Activated naive CD4-positive, alpha-beta T cell treated with anti-CD3 and anti-CD28 coated beads, Interleukin-2, amount 50 U/mL, for 72 hours (primary cell): ENCODE measurements around the gene PHOX2A. TPM values are rescaled to one million over a fixed set of nuclear protein-coding genes. Genes with fewer than 3 reads are reported as not detected.

Experiments
- ATAC-seq, 2 donors: fragments of 150-1000 bp; cut with Tn5 transposase; 2 replicates each; pipeline ENCODE4 v1.10.0; 2021; ENCODE audit warnings: mild to moderate bottlenecking in 2 of 2, moderate library complexity in 2 of 2
- DNase-seq, 2 donors: peaks; one replicate each; pipeline ENCODE4 v3.0.0; 2021 to 2022; ENCODE audit warnings: low spot score in 2 of 2
- H3K27ac Mint-ChIP-seq, 2 donors: one replicate each; pipeline ENCODE4 v1.8.0; 2022; ENCODE audit warnings: mild to moderate bottlenecking in 2 of 2, mixed read lengths in 2 of 2
- H3K36me3 Mint-ChIP-seq, 2 donors: one replicate each; pipeline ENCODE4 v1.8.0; 2022; ENCODE audit warnings: mixed read lengths in 2 of 2
- H3K9me3 Mint-ChIP-seq, 2 donors: one replicate each; pipeline ENCODE4 v1.8.0; 2022; ENCODE audit warnings: mixed read lengths in 2 of 2
- total RNA-seq, 2 donors: library from RNA; stranded (reverse); gene quantifications; one replicate each; pipeline ENCODE4 v1.2.3, GENCODE V29; 2022

The PHOX2A gene
- total RNA-seq, 2 donors from 2014 or later: not detected

GRCh38 chr11:72254299-72254993 is 10.5 kb upstream of the PHOX2A start:
- no peak for DNase-seq
- Mint-ChIP-seq H3K36me3 (no peaks in the 10 kb centered on the region), H3K27ac (no peak overlapping the region), H3K9me3 (no peaks in the 10 kb centered on the region)
- ATAC-seq: no peak

GRCh38 chr11:72253392-72253791 is 9.4 kb upstream of the PHOX2A start:
- no peaks in the 10 kb centered on the region for H3K36me3 Mint-ChIP-seq
- H3K9me3 Mint-ChIP-seq: no peaks in the 10 kb centered on the region
- no peak overlapping the region for H3K27ac Mint-ChIP-seq
- no peak for ATAC-seq
- no peak for DNase-seq

- DNase-seq (no peak), ATAC-seq (no peak)
- no peaks in the 10 kb centered on the region for H3K36me3 Mint-ChIP-seq
- no peaks in the 10 kb centered on the region for H3K9me3 Mint-ChIP-seq
- no peak overlapping the region for H3K27ac Mint-ChIP-seq
These were observed 7.6 kb upstream of the PHOX2A start for GRCh38 chr11:72251614-72252013.

GRCh38 chr11:72250661-72251464 is 6.9 kb upstream of the PHOX2A start:
- H3K27ac Mint-ChIP-seq: no peak overlapping the region
- no peaks in the 10 kb centered on the region for H3K9me3 Mint-ChIP-seq
- H3K36me3 Mint-ChIP-seq: no peaks in the 10 kb centered on the region
- ATAC-seq: no peak
- DNase-seq: peak in 1 of 2 donors; percentile 34

GRCh38 chr11:72249961-72250360 is 6.0 kb upstream of the PHOX2A start:
- H3K27ac Mint-ChIP-seq: no peak overlapping the region
- no peak for ATAC-seq

GRCh38 chr11:72247584-72247983 is 3.6 kb upstream of the PHOX2A start:
- no peak for ATAC-seq
- no peaks in the 10 kb centered on the region for H3K9me3 Mint-ChIP-seq

More at GRCh38 chr11:72249961-72250360, 6.0 kb upstream of the PHOX2A start:
- DNase-seq: no peak
- Mint-ChIP-seq H3K36me3 (peaks cover 0 to under 1% of the 10 kb centered on the region in 2 donors), H3K9me3 (no peaks in the 10 kb centered on the region)

GRCh38 chr11:72245263-72245816 is 1.4 kb upstream of the PHOX2A start:
- no peak for DNase-seq
- peak in 1 of 2 donors; percentile 9 for ATAC-seq
- Mint-ChIP-seq H3K27ac (no peak overlapping the region), H3K36me3 (peaks cover 0 to 7% of the 10 kb centered on the region in 2 donors), H3K9me3 (no peaks in the 10 kb centered on the region)

More at GRCh38 chr11:72247584-72247983, 3.6 kb upstream of the PHOX2A start:
- no peak for DNase-seq
- Mint-ChIP-seq H3K27ac (no peak overlapping the region), H3K36me3 (peaks cover 0 to 5% of the 10 kb centered on the region in 2 donors)

GRCh38 chr11:72244361-72245262 is 636 bp upstream of the PHOX2A start:
- H3K27ac Mint-ChIP-seq: no peak overlapping the region
- ATAC-seq (peak in 1 of 2 donors; percentile 19), DNase-seq (peak in 1 of 2 donors; percentile 49)
- H3K36me3 Mint-ChIP-seq: peaks cover 0 to 10% of the 10 kb centered on the region in 2 donors
- no peaks in the 10 kb centered on the region for H3K9me3 Mint-ChIP-seq

- H3K36me3 Mint-ChIP-seq: peaks cover 0 to 10% of the 10 kb centered on the region in 2 donors
- DNase-seq (peak in 1 of 2 donors; percentile 28), ATAC-seq (no peak)
- no peak overlapping the region for H3K27ac Mint-ChIP-seq
- H3K9me3 Mint-ChIP-seq: no peaks in the 10 kb centered on the region
These were observed 560 bp downstream of the PHOX2A start for GRCh38 chr11:72243173-72244059.

- no peak for ATAC-seq
- no peak for DNase-seq
- Mint-ChIP-seq H3K27ac (no peak overlapping the region), H3K36me3 (peaks cover 0 to 10% of the 10 kb centered on the region in 2 donors), H3K9me3 (no peaks in the 10 kb centered on the region)
These were observed 1.8 kb downstream of the PHOX2A start for GRCh38 chr11:72242141-72242540.

- no peaks in the 10 kb centered on the region for H3K9me3 Mint-ChIP-seq
- H3K36me3 Mint-ChIP-seq: peaks cover 0 to 10% of the 10 kb centered on the region in 2 donors
- ATAC-seq (no peak), DNase-seq (no peak)
- H3K27ac Mint-ChIP-seq: no peak overlapping the region
These were observed 2.6 kb downstream of the PHOX2A start for GRCh38 chr11:72241291-72241781.

GRCh38 chr11:72240461-72241290 is 3.3 kb downstream of the PHOX2A start:
- H3K36me3 Mint-ChIP-seq: peaks cover 0 to 10% of the 10 kb centered on the region in 2 donors
- no peaks in the 10 kb centered on the region for H3K9me3 Mint-ChIP-seq
- peak; percentile 21 for ATAC-seq
- H3K27ac Mint-ChIP-seq: no peak overlapping the region
- peak; percentile 30 to 54 for DNase-seq

GRCh38 chr11:72239849-72240460 is 4.0 kb downstream of the PHOX2A start:
- no peak overlapping the region for H3K27ac Mint-ChIP-seq
- H3K36me3 Mint-ChIP-seq: peaks cover 0 to 10% of the 10 kb centered on the region in 2 donors
- DNase-seq: peak in 1 of 2 donors; percentile 54
- no peaks in the 10 kb centered on the region for H3K9me3 Mint-ChIP-seq
- ATAC-seq: peak in 1 of 2 donors; percentile 14

GRCh38 chr11:72239313-72239848 is 4.6 kb downstream of the PHOX2A start:
- Mint-ChIP-seq H3K27ac (peak overlapping the region in 1 of 2 donors; percentile 36), H3K36me3 (peaks cover 0 to 5% of the 10 kb centered on the region in 2 donors), H3K9me3 (no peaks in the 10 kb centered on the region)
- DNase-seq: peak in 1 of 2 donors; percentile 48
- ATAC-seq: peak in 1 of 2 donors; percentile 11
